ENCODE results near the gene NCOA4.
"Not testable (repeated sequence)": the region's sequence is repeated elsewhere in the genome, so short reads cannot be mapped to it uniquely, and the experiment has no call there.

NCOA4 gene

DNA sequence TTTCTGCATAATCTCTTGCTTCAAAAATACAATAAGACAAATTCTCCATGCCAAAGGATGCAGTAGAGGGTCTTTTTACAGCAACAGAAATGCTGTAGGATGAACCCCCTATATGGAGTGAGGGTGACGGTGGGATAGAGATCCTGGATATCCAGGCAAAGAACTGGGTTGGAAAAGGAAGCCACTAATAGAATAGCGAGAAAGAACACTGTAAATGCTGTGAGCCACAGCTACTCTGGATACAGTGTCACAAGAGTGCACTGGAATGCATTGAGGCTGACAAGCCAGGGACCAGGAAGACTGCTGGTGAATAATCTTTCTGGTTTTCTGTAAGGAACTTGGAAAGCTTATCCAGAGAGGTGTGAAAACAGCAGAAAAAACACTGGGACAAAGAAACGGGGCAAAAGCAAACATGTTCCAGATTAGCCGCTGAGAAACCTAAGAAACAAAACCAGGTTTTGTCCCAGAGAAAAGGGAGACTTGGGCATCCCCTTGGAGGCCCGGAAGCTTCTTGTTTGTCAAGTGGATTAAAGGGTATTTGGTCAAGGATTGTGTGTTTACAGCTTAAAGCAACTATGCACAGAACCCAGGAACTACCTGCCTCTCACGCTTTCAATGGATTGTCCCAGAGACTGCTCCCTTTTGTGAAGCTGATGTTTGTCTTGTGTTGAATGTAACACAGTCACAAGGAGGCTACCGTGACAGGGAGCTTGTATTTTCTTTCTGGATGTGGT lies 21.8 kb upstream of the NCOA4 start:
- DNase-seq (ENCODE audit: low read depth in 2 of 2): no peak

DNA sequence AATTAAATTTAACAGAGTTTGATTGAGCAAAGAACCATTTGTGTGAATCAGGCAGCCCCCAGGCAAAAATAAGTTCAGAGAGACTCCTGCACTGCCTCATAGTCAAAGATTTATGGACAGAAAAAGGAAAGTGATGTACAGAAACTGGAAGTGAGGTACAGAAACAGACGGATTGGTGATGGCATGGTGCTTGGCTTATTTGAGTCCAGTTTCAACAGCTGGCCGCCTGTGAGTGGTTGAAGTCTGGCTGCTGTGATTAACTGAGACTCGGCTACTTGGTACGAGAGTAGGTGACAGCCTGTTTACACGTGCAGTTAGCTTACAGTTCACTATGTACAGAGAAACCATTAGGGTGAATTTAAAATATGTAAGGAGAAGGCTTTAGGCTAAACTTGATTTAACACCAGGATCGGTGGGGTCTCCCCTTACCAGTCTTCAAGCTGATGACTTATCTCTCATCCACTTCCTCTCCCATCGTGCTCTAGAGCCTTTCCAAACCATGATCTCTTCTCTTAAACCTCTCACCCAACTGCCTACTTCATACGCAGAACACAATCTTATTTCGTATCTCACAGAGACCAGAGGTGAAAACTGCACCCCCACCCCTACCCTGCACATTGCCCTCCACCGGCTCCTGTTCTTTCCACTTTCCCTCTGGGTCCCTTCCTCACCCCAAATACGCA lies 20.7 kb upstream of the NCOA4 start:
- no peak for DNase-seq (ENCODE audit: low read depth in 2 of 2)

DNA sequence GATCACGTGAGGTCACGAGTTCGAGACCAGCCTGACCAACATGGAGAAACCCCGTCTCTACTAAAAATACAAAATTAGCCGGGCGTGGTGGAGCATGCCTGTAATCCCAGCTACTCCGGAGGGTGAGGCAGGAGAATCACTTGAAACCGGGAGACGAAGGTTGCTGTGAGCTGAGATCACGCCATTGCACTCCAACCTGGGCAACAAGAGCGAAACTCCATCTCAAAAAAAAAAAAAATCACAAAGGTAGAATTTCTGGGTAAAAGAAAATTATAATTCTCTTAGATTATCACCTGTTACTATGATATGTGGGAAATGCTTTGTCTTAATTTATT lies 19.0 kb upstream of the NCOA4 start:
- not testable (repeated sequence) for DNase-seq (ENCODE audit: low read depth in 2 of 2)

DNA sequence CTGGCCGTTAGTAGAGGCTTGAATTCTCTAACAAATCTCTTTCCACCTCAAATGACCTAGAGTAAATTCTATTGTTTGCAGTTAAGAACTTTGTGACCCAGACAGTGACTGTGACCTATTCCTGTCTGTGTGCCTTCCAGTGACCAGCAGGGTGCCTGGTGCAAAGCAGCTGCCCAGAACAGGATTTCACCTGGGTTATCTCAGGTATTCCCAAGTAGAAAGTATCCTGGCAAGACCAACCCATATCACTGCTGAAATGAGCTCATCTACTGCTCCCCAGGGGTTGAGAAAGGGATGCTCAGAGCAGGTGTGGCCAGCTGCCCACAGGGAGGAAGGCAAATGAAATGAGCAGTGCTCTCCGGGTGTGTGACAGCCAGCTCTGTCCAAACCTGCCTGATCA lies 17.7 kb upstream of the NCOA4 start:
- DNase-seq (ENCODE audit: low read depth in 2 of 2): no peak

DNA sequence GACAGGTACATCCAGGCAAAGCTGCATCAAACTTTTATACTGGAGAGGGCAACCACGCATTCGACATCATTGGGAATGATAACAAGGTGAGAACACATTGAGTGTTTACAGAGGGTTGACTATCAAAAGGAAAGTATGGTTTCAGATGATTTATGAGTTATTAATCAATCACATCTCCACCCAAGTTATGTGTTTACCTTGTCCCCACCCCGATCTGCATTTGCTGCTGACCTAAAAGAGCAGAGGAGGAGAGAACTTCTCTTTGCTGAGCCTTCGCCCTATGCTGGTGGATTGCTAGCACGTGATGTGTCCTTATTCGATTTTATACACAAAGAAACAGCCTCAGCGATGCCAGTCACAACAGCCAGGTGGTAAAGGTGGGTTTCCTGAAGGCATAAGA lies 15.8 kb upstream of the NCOA4 start, which contains the start of gene MSMB:
TSS of gene MSMB (minus strand) at position 9 of the 400 bp plus-strand sequence. CDS start 32 bp downstream, outside the sequence.
- DNase-seq (ENCODE audit: low read depth in 2 of 2): no peak

DNA sequence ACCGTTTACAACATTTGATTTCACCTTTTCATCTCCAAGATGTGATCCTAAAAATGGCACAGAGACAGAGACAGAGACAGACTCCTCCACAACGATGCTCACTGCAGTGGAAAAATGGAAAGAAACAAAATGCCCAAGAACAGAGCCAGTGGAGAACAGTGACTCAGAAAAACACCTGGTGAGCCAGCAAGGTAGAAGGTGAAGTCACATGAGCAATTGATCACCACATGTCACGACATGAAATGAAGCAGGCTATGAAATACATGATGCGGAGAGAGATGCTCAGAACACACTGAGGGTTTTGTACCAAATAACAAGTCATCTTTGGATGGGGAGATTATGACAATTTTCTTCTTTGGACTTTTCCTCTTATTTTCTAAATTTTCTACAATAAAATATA lies 12.1 kb upstream of the NCOA4 start:
- no peak for DNase-seq (ENCODE audit: low read depth in 2 of 2)

DNA sequence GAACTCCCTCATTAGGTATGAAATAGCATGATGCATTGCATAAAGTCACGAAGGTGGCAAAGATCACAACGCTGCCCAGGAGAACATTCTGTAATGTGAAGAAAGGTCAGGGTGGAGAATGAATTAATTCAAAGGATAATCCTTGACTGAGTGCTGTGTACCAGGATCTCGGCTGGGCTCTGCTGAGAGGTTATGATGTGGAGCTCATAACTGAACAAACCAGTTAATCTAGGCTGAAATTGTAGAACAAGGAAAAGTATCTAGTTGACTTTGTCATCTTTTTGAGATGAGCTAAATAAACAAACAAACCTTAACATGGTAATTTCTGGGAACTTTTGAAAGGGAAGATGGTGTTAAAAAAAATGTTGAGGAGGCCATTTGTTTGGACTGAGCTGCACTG lies 9.6 kb upstream of the NCOA4 start:
- no peak for DNase-seq (ENCODE audit: low read depth in 2 of 2)

DNA sequence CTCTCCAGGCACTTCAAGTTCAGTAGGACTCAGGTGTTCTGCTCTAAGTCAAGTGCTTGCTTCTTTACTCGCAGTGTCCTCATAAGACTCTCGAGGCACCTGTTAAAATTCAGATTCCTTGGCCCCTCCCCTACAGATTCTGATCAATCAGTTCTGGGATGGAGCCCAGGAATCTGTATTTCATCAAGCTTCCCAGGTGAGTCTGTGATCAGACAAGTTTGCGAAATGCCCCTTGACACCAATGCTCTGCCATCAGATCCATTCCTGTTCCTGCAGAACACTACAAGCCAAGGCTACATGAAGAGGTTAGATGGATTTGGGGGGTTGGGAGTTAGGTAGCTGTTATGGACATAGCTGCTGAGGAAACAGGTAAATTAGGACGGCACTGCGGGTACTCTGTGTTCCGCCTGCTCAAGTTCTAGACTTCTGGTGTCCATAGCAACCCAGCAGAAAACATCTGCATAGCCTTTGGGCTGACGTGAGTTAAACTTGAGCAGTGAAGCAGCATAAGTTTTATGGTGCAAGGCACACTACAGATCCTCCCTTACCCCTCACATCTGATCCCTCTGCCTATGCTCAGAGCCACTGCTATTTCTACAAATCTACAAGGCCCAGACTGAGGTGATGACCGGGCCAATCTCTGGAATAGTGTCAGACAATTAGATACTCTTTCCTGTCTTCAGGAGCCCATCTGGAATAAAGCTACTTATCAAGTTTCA lies 6.8 kb upstream of the NCOA4 start:
- no peak for DNase-seq (ENCODE audit: low read depth in 2 of 2)

DNA sequence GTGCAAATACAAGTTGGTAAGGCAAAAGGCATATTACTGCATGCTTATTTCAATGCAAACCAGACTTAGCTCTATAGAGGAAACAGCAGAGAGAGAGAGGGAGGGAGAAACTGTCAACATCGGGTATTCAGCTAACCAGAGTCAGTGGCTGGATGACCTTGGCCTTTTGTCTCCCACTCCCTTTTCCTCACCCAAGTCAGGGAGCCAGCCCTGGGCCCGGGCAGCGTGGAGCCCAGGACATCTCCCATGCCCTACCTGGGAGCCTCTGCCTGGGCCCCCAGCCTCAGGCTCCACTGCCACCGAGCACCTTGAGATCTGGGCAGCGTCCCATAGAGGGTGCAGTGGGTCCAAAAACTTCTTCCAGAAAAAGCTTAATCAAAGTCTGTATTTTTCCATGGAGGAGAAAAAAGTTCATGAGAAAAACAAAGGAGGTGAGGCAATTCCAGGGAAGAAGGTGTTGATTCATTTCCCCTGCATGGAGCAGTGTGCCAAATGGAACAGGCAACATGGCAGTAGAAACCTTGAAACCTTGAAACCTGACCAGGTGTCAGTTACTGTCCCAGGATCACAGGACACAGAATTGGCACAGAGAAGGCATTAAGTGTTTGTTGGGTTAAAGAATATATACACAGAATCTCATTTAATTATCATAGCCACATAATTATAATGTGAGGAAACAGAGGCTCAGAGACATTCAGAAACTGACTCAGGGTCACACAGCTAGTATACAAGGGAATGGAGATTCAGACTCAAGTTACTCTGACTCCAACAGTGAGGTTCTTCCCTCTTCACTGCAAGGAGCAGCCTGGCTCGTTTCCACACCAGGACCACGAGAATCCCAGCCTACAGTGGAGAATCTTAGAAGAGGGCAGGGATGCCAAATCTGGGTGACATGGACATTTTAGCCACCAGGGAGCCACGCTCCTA lies 5.8 kb upstream of the NCOA4 start:
- DNase-seq (ENCODE audit: low read depth in 2 of 2): no peak

DNA sequence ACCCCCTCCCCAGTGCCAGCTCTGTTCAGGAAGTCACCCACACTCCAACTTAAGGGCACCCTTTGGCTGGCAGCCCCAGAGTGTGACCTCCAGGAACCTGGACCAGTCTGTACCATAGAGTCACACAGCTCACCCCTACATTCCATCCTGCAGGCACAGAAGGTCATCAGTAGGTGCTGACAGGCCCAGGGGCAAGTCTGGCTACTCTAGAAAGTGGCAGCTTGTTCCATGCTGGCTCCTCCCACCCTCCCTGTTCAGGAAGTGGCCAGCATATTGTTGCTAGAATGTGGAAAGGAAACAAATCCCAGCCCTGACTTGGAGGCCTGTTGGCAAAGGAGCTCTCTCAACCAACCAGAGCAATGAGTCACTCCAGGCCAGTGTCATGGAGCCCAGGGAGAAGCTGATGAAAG lies 3.2 kb upstream of the NCOA4 start:
- DNase-seq (ENCODE audit: low read depth in 2 of 2): no peak

DNA sequence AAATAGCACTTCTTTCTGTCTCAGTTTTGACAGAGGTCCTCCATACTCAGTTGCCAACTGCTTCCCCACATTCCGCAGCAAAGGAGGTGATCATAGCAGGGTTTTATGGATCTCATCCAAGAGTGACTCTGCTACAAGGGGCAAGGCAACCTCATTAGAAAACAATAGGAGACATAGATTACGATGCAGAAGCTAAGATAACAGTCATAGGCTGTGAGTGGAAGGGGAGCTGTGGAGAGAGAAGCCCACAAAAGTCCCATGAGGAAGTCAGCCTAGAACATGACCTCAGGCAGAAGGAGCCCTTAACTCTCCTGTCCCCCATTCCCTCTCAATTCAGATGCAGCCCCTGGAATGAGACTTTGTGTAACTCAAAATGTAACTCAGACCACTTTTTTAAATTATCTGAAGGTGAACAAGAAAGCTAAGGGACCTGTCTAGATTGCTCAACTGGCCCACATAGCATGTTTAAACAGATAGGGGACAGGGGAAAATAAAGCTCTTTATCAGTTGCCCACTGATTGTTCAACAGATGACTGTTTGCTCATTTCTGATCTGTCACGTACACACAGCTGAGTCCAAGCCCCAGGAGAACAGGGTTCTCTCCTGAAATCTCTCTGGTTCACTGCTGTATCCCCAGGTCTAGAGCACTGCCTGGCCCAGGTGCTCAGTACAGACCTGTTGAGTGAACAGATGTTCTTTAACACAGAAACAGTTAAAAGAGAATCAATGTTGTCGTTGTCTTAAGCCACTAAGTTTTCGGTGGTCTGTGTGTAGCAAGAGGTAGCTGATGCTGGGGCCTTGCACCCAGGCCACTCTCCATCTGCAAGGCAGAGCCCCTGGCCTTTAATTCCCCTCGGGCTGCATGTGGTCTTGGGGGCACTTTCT lies 1.5 kb upstream of the NCOA4 start:
- DNase-seq (ENCODE audit: low read depth in 2 of 2): no peak

DNA sequence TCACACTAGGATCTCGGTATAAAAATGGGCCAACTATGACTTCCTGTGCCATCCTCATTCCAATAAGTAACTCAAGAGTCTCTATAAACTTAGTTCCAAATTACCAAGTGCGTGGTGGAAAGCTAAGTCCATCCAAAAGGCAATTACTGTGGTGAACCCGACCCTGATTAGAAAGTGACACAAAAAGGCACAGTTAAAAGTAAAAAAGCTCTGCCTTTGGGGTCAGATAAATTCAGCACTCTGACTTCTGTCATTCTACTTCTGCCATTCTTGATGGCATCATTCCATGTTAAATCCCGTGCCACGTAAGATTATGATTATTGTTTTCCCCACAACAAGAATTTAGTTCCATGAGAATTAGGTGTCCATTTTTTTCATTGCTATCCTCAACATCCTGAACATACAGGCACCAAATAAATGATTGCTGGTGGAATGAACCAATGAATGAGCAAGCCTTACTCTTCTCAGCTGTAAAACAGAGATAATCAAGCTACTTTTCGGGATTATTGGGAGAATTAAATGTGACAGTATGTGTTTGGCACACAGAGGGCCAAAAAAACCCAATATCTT lies 877 bp downstream of the NCOA4 start:
- DNase-seq (ENCODE audit: low read depth in 2 of 2): no peak

DNA sequence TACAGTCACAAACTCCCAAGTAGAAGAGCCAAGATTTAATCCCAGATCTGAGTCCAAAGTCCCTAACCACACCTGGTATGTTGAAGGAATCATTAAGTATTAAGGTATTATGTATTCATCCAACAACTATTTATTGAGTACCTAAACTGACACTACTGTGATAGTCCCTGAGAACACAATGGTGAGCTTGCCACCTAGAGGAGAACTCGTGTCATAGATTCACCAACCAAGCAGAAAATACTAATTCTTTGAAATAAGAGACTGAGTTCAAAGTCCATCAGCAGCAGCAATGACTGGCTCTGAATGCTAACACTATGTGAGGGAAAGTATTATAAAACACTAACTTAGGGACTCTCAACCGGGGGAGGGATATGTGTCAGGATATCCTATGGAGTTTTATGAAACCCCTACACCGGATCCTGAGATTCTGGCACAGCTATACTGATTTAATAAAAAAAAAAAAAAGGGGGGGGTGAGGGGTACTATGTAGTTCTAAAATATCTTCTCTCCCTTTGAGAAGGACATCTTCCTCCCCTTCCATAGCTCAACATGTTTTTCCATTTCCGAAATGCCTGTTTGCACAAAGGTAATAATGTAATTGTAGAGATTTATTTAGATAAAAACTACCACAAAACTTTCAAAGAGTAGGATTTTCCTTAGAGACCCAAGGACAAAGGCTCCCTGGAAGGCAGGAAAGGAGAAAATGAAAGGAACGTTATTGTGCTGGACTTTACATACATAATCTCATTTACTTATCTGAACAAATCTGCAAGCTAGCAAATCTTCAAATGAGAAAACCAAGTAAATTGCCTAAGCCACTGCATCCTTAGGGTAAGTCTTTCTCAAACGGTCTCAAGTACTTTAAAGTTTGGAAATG lies 1.6 kb downstream of the NCOA4 start:
- DNase-seq (ENCODE audit: low read depth in 2 of 2): no peak

DNA sequence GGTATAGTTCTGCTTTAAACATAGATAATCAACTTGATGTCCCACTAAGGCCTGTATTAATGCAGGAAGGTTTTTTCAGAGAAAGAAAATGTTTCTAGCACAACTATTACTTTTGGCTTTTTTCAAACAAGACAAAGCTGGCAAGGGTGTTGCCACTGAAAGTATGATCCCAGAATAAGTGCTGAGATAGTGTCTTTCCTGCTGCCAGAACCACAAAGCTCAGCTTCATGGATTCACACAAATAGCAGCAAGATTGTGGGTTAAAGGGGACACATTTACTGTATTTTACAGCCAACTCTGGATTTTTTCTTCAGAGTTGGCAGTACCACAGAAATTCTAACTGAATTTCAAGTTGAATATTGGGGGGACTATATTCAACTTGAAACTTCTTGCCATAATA lies 4.3 kb downstream of the NCOA4 start:
- no peak for DNase-seq (ENCODE audit: low read depth in 2 of 2)

DNA sequence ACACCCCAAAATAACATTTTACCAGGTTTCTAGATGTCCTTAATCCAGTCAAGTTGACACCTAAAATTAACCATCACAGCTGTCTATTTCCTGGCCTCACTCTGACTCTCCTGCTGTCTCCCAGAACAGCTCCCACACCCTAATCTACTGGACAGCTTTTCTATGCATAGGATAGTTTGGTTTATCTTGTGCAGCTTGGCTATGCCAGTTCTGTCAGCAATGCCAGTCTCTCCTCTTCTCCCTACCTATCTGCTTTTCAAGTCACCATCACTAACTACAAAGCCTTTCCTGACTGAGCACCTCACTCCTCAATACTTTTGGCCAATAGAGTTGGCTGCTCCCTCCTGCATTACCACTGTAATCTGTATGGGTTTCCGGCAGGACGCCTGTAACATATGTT lies 5.0 kb downstream of the NCOA4 start:
- DNase-seq (ENCODE audit: low read depth in 2 of 2): no peak

DNA sequence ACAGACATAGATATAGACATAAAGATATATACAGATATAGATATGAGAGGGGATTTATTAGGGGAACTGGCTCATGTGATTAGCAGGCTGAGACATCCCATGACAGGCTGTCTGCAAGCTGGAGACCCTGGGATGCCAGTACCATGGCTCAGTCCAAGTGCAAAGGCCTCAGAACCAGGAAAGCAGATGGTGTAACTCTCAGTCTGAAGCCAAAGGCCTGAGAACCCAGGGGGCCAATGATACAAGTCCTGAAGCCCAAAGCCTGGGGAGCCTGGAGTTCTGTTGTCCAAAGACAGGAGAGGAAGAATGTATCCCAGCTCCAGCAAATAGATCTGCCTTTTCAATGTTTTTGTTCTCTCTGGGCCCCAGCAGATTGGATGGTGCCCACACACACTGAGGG lies 5.5 kb downstream of the NCOA4 start:
- no peak for DNase-seq (ENCODE audit: low read depth in 2 of 2)

DNA sequence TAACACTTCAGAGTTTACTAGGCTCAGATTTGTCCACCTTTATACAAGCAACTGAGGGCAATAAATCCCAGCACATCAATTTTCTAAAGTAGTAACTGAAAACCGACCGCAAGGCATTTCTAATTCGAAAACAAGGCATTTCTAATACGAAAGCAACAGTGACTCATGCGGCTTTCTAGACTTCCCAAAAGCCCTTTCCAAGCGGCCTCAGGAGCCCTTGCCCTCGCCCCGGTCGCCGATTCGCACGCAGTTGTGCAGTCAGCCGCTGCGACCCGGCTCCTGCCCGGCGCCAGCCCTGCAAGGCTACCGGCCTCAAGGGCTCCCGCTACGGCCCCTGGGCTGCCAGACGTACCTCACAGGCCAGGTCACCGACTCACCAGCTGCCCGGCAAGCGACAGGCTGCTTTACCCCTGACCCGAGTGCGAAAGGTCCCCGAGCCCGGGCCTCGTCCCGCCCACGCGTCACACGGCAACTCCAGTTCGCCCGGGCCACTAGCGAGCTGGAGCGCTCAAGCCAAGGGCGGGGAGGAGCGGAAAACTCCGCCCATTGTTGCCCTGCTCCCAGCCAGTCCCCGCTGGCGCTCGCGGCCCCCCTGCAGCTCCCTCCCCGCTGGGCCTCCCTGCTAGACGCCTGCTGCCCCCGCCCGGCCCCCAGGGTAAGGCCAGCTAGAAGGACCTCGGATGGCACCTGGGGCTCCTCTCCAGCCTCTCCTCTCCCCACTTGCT lies 7.3 kb downstream of the NCOA4 start:
- peak; percentile 83 to 85 for DNase-seq (ENCODE audit: low read depth in 2 of 2)

DNA sequence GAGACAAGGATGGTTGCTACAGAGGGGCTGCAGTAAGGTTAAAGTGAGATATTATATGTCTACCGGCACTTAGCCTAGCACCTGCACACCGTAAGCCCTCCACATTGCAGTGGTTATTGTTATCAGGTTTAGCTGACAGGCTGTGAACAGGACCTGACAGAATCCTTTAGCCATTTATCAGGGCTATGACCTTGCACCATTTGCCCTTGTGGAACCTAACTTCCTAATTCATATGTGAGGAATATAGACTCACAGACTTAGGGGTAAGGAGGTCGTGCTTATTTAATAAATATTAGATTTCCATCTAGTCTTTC lies 10.1 kb downstream of the NCOA4 start:
- no peak for DNase-seq (ENCODE audit: low read depth in 2 of 2)

All from stimulated activated CD8-positive, alpha-beta memory T cell treated with anti-CD3 and anti-CD28 coated beads, Interleukin-15, amount 100 ng/mL, for 48 hours (primary cell).